B cell (primary cell): ENCODE results near the gene MPZL1. TPM values are rescaled to one million over a fixed set of nuclear protein-coding genes. Genes with fewer than 3 reads are reported as not detected.

Source experiments
- ATAC-seq: fragments of 200-7000 bp; cut with Tn5 transposase; one replicate; pipeline ENCODE4 v1.10.0; 2021; ENCODE audit warnings: low read depth, mild to moderate bottlenecking, moderate number of reproducible peaks, moderate library complexity
- CTCF ChIA-PET: fragments of 350-600 bp; sonication (Branson Sonifier 250); formaldehyde crosslinking; loops from one replicate; lab custom pipeline; 2021; ENCODE audit warnings: antibody characterized with exemption, inconsistent platforms; lab: Charles Lee
- POLR2A ChIA-PET: fragments of 350-600 bp; sonication (Branson Sonifier 250); formaldehyde crosslinking; loops from one replicate; lab custom pipeline; 2021; ENCODE audit warnings: antibody characterized with exemption; lab: Charles Lee
- DNase-seq: peaks from one replicate; pipeline ENCODE4 v3.0.0; 2013
- H2AFZ ChIP-seq: 2 replicates; pipeline ENCODE4 v1.6.1; 2012; ENCODE audit warnings: mild to moderate bottlenecking, low read depth, low read length; ENCODE audit not compliant: insufficient read depth, poor library complexity, severe bottlenecking
- H3K27ac ChIP-seq, 2 donors: 1 replicate in 1 of 2; 2 replicates in 1 of 2; pipeline ENCODE4 v1.5.1; 2012 to 2013; ENCODE audit warnings: low read length in 2 of 2, mild to moderate bottlenecking in 2 of 2, moderate library complexity in 1 of 2
- H3K27me3 ChIP-seq, 4 experiments: fragments of 200-600 bp in 1 of 4; sonication (generic) in 1 of 4; replicated peaks in 1 of 4; 1 replicate in 2 of 4; 2 replicates in 2 of 4; pipeline versions ENCODE4 v1.6.1 to v1.7.0; 2013 to 2016; ENCODE audit warnings: low read length in 3 of 4, mild to moderate bottlenecking in 2 of 4, mixed read lengths in 1 of 4, moderate library complexity in 1 of 4; ENCODE audit not compliant: insufficient read depth in 4 of 4, control insufficient read depth in 3 of 4; ENCODE audit errors: control extremely low read depth in 1 of 4
- H3K36me3 ChIP-seq, 2 experiments: replicated peaks in 1 of 2; 1 replicate in 1 of 2; 2 replicates in 1 of 2; pipeline versions ENCODE4 v1.6.1 to v1.7.1; 2013; ENCODE audit warnings: low read length in 1 of 2; ENCODE audit not compliant: insufficient read depth in 2 of 2, control insufficient read depth in 1 of 2; ENCODE audit errors: control extremely low read depth in 1 of 2, extremely low read depth in 1 of 2
- H3K4me1 ChIP-seq, 2 donors: fragments of 200-600 bp in 1 of 2; sonication (generic) in 1 of 2; 1 replicate in 1 of 2; 2 replicates in 1 of 2; pipeline versions ENCODE4 v1.5.1 to v1.6.1; 2013 to 2017; ENCODE audit warnings: low read length in 2 of 2; ENCODE audit not compliant: control insufficient read depth in 2 of 2, insufficient read depth in 2 of 2
- H3K4me2 ChIP-seq: replicated peaks from 2 replicates; pipeline ENCODE3; 2012; ENCODE audit warnings: mild to moderate bottlenecking, low read depth, low read length; ENCODE audit not compliant: poor library complexity, severe bottlenecking
- H3K4me3 ChIP-seq, 5 experiments: fragments of 200-600 bp in 1 of 5; sonication (generic) in 1 of 5; 1 replicate in 3 of 5; 2 replicates in 2 of 5; pipeline versions ENCODE4 v1.5.1 to v1.7.0; 2011 to 2016; ENCODE audit warnings: low read length in 4 of 5, mild to moderate bottlenecking in 4 of 5, low read depth in 2 of 5, control low read depth in 1 of 5, moderate library complexity in 1 of 5; ENCODE audit not compliant: insufficient read depth in 1 of 5; ENCODE audit errors: control extremely low read depth in 1 of 5, extremely low read depth in 1 of 5
- H3K79me2 ChIP-seq: fragments of 200-600 bp; sonication (generic); one replicate; pipeline ENCODE4 v1.6.0; 2016; ENCODE audit warnings: low read length; ENCODE audit not compliant: control insufficient read depth, insufficient read depth
- H3K9ac ChIP-seq: fragments of 200-600 bp; sonication (generic); 2 replicates; pipeline ENCODE4 v1.6.1; 2017; ENCODE audit warnings: mild to moderate bottlenecking, low read length, moderate library complexity
- H3K9me3 ChIP-seq, 3 donors: one replicate each; pipeline versions ENCODE4 v1.6.1 to v1.7.1; 2013; ENCODE audit warnings: low read length in 2 of 3; ENCODE audit not compliant: control insufficient read depth in 2 of 3, insufficient read depth in 1 of 3; ENCODE audit errors: control extremely low read depth in 1 of 3
- H4K20me1 ChIP-seq: 2 replicates; pipeline ENCODE4 v1.6.0; 2012; ENCODE audit warnings: mild to moderate bottlenecking, low read length; ENCODE audit not compliant: insufficient read depth, control insufficient read depth, poor library complexity, severe bottlenecking
- H3K27ac Mint-ChIP-seq: one replicate; pipeline ENCODE4 v1.8.0; 2021; ENCODE audit warnings: mixed read lengths
- H3K27me3 Mint-ChIP-seq: one replicate; pipeline ENCODE4 v1.8.0; 2021; ENCODE audit warnings: mixed read lengths
- H3K4me1 Mint-ChIP-seq: one replicate; pipeline ENCODE4 v1.8.0; 2021; ENCODE audit warnings: mixed read lengths
- H3K4me3 Mint-ChIP-seq: one replicate; pipeline ENCODE4 v1.8.0; 2021; ENCODE audit warnings: mixed read lengths
- H3K9me3 Mint-ChIP-seq: one replicate; pipeline ENCODE4 v1.8.0; 2022; ENCODE audit warnings: mixed read lengths; ENCODE audit not compliant: insufficient read depth
- EZH2 ChIP-seq: IDR thresholded peaks from 2 replicates; pipeline ENCODE4 v1.6.1; 2012; ENCODE audit warnings: borderline replicate concordance, low read depth, mild to moderate bottlenecking, moderate library complexity, low read length; ENCODE audit not compliant: insufficient read depth, poor library complexity, severe bottlenecking
- WGBS: methylation state at CpG from one replicate; pipeline ENCODE4 v1.1.5; 2013; ENCODE audit warnings: missing lambda C conversion rate; ENCODE audit not compliant: insufficient coverage; 5-methylcytosine and 5-hydroxymethylcytosine counted together
- intact Hi-C: fragments of 100-400 bp; cut with micrococcal nuclease; formaldehyde crosslinking; loops from one replicate; pipeline ENCODE4 v1.10.0; 2022
- polyA plus RNA-seq: library from polyadenylated mRNA; depleted of rRNA; stranded (reverse); fragments of >200 nt; gene quantifications from 2 replicates; pipeline ENCODE4 v1.2.3, GENCODE V29; 2012
- total RNA-seq, 2 donors: library from RNA; stranded (reverse); fragments of 120-200 nt in 1 of 2; gene quantifications; 1 replicate in 1 of 2; 2 replicates in 1 of 2; pipeline versions ENCODE4 v1.2.3 to v1.2.4, GENCODE V29; 2013 to 2022
- TF ChIP-seq, protein P1 (sequence below): fragments of 200-600 bp; IDR thresholded peaks from one replicate; pipeline ENCODE4 v1.8.0; 2022; ENCODE audit warnings: antibody characterized with exemption, mild to moderate bottlenecking

The MPZL1 gene
- total and polyA plus RNA-seq, 2 donors (not counting 1 experiment from before 2014, with no cell fraction given) = 15.4 to 27.7 TPM

DNA sequence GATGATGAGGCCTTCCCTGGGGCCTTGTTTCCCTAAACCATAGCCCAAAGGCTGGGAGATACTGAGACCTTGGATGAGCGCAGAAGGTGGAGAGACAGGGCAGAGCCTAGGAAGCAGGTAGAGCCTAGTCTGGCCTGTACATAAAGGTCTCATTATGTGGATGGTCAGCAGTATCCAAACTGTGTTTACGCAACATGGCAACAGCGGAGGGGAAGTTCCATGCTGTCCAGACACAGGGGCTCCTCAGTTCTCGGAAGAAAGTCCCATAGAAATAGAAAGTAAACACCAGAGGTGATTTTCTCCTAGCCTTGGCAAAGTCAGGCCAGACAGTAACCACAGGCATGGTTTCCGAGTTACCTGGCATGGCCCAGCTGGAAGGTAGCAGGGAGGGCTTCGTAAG, 42.1 kb upstream of the MPZL1 start:
- WGBS = 96% methylated on average over 6 of the region's 6 CpGs
- H3K36me3 ChIP-seq = peaks cover 29 to 86% of the 10 kb centered on the region in 2 experiments
- ATAC-seq (no peak), DNase-seq (no peak)
- no peaks in the 10 kb centered on the region for H3K9me3 Mint-ChIP-seq
- no peaks in the 10 kb centered on the region for H3K27me3 ChIP-seq
- H3K4me3 Mint-ChIP-seq = no peak overlapping the region
- peak overlapping the region; percentile 23 for H3K4me2 ChIP-seq
- H3K27ac ChIP-seq = peak overlapping the region in 1 of 2 donors; percentile 52
- H3K27ac Mint-ChIP-seq = no peak overlapping the region
- TF ChIP-seq EZH2 = no peak
- TF ChIP-seq, protein P1, sequence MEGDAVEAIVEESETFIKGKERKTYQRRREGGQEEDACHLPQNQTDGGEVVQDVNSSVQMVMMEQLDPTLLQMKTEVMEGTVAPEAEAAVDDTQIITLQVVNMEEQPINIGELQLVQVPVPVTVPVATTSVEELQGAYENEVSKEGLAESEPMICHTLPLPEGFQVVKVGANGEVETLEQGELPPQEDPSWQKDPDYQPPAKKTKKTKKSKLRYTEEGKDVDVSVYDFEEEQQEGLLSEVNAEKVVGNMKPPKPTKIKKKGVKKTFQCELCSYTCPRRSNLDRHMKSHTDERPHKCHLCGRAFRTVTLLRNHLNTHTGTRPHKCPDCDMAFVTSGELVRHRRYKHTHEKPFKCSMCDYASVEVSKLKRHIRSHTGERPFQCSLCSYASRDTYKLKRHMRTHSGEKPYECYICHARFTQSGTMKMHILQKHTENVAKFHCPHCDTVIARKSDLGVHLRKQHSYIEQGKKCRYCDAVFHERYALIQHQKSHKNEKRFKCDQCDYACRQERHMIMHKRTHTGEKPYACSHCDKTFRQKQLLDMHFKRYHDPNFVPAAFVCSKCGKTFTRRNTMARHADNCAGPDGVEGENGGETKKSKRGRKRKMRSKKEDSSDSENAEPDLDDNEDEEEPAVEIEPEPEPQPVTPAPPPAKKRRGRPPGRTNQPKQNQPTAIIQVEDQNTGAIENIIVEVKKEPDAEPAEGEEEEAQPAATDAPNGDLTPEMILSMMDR = no peak
- peaks cover 0 to 4% (median 0%) of the 10 kb centered on the region in 3 donors for H3K9me3 ChIP-seq
- peaks cover 11% of the 10 kb centered on the region for H3K4me1 Mint-ChIP-seq
- H3K4me1 ChIP-seq = peaks cover 58 to 63% of the 10 kb centered on the region in 2 donors
- H3K4me3 ChIP-seq = no peak overlapping the region
- H3K27me3 Mint-ChIP-seq = no peaks in the 10 kb centered on the region
- POLR2A ChIA-PET = no interaction called here
- intact Hi-C loops = no loop called here
- no peak overlapping the region for H3K9ac ChIP-seq
- H2AFZ ChIP-seq = no peak overlapping the region
- CTCF ChIA-PET = interaction anchor here (1.6 to 9.8 kb wide), 2 partner anchors 43 to 79 kb away, joined by 3 to 77 read pairs; no protein-coding TSS in a partner anchor
- peaks cover 98% of the 10 kb centered on the region for H4K20me1 ChIP-seq
- peaks cover 95% of the 10 kb centered on the region for H3K79me2 ChIP-seq

GRCh38 chr1:167681024-167681423, 40.8 kb upstream of the MPZL1 start:
- Mint-ChIP-seq H3K27me3 (no peaks in the 10 kb centered on the region), H3K4me1 (peaks cover 22% of the 10 kb centered on the region), H3K9me3 (no peaks in the 10 kb centered on the region), H3K27ac (peak overlapping the region; percentile 81), H3K4me3 (no peak overlapping the region)
- H2AFZ ChIP-seq = no peak overlapping the region
- no peaks in the 10 kb centered on the region for H3K9me3 ChIP-seq
- 85% methylated on average over 2 of the region's 3 CpGs for WGBS
- H3K4me1 ChIP-seq = peaks cover 48 to 55% of the 10 kb centered on the region in 2 donors
- peaks cover 87% of the 10 kb centered on the region for H3K79me2 ChIP-seq
- ChIA-PET CTCF (interaction anchor here (0.9 to 9.8 kb wide), 4 partner anchors 13 to 80 kb away, joined by 3 to 77 read pairs (median 4); no protein-coding TSS in a partner anchor), POLR2A (interaction anchor here (0.8 to 1.6 kb wide), 2 partner anchors 31 to 45 kb away, joined by 3 to 4 read pairs; no protein-coding TSS in a partner anchor)
- TF ChIP-seq, protein P1 = no peak
- no peak for TF ChIP-seq EZH2
- no peaks in the 10 kb centered on the region for H3K27me3 ChIP-seq
- DNase-seq (no peak), ATAC-seq (no peak)
- H3K9ac ChIP-seq = no peak overlapping the region
- H3K4me3 ChIP-seq = no peak overlapping the region
- peaks cover 36 to 90% of the 10 kb centered on the region in 2 experiments for H3K36me3 ChIP-seq
- peak overlapping the region; percentile 6 for H3K4me2 ChIP-seq
- intact Hi-C loops = no loop called here
- H3K27ac ChIP-seq = peak overlapping the region in 1 of 2 donors; percentile 52
- H4K20me1 ChIP-seq = peaks cover 99% of the 10 kb centered on the region
